ENCODE data around the gene ZSCAN5C.
A peak's percentile ranks its signal among the peaks of the same experiment; 100 is the strongest.
"Not testable (repeated sequence)": the region's sequence is repeated elsewhere in the genome, so short reads cannot be mapped to it uniquely, and the experiment has no call there.

Gene ZSCAN5C

GRCh38 chr19:56193981-56194640 is 8.0 kb upstream of the ZSCAN5C start:
- DNase-seq, result no peak

DNA sequence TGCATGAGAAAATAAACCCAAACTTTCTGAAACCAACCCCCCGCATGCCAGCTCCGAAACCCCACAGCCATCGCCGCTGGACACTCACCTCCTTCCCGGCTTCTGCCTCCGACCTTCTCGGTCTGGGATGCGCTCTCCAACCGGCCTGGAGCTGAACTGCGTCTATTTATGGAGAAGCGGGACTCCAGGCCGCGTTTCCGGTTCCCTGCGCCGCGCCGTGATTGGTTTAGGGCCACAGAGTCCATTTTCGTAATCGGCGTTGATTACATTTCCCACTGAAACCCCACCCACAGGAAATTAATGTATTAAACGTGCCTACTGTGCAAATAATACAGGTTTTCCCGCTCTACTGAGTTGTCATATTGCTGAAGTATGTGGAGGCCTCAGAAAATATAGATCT is 4.4 kb upstream of the ZSCAN5C start, which contains the start of gene ZSCAN5B:
TSS of gene ZSCAN5B (minus strand) at position 138 of the 400 bp plus-strand sequence. CDS start 4,731 bp downstream, outside the sequence.
- DNase-seq, result not testable (repeated sequence)

GRCh38 chr19:56199687-56200086 is 2.4 kb upstream of the ZSCAN5C start:
- DNase-seq, result no peak

DNA sequence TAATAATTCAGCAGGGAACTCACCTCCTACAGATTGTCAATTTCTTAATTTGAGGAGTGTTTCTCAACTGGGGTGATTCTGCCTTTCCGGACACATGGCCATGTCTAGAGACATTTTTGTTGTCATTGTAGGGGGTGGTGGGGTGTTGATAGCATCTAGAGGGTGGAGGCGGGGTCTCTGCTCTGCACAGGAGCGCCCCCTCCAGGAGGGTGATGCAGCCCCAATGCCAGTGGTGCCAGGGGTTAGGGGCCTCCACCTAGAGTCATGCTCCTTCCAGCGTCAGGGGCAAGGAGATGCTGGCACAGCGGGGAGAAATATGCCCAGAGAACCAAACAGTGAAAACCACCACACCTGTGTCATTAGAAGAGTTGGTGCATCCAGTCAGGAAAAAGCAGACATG is 5.5 kb downstream of the ZSCAN5C start:
- not testable (repeated sequence) for DNase-seq

- DNase-seq, result no peak
Observed at GRCh38 chr19:56209091-56209490, 7.0 kb downstream of the ZSCAN5C start.

DNA sequence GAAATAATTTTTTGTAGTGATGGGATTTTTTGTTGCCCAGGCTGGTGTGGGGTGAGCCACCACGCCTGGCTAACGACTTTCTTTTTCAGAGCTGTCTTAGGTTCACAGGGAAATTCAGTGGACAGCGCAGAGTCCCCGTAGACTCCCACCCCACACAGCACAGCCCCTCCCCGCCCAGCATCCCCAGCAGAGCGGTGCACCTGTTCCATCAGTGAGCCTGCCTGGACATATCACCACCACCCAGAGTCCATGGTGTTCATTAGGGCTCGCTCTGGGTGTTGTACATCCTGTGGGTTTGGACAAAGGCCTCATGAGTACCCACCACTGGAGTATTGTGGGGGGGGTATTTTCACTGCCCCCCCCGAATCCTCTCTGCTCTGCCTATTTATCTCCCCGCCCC is 8.0 kb downstream of the ZSCAN5C start:
- not testable (repeated sequence) for DNase-seq

DNA sequence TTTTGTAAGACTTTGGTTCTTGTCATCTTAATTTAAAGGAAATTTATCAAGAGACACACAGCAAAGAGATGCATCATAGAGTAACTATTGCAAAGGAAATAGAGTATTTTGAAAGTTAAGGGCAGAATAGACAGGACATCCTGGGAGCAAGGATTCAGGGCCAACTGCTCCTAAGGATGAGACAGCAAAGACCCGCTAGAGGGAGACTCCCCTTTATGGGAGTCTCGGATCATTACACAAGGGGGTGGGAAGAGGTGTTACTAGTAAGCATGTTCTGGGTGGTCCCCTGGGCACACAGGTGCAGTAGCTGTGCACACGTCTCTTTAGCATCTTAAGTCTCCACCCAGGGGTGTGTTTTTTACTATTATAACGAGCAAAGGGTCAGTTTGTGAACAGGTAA is 9.6 kb downstream of the ZSCAN5C start:
- no peak for DNase-seq

DNA sequence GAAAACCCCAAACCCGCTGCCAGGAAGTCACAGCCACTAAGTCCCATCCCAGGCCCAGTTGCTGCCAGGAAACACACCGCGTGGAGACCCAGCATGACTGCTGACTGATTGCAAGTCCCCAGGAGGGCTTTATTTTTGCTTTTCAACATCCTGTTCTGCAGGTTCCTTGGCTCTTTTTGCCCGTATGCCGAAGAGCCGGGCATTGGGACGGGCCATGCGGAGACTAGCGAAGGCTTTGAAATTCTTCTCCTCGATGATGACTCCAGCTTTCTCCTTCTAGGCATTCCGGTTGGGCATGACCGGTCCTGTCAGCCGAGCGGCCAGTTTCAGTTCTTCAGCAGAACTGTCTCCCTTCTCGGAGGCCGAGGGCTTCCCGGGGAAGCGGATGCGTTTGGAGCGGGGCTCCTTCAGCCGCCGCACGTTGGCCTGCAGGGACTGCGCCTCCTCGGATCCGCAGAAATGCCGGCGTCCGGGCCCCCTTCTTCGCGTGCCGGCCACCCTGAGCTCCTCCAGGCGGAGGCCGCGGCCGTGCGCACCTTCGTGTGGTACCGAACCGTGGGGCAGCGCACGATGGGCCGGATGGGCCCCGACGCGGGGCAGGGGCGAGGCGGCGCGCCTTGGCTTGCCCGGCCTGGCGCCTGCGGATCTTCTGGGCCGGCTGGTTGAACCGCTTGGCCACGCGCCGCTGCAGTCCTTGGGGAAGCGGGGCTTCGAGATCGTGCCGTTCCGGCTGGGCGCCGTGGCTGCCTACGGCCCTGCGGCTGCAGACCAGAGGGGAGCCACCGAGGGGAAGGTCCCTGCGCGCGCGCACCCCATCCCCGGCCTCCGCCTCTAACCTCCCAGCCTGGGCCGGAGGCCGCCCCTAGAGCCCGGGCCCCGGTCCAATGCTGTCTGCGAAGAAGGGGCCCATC is 15.2 kb downstream of the ZSCAN5C start:
- no peak for DNase-seq

DNA sequence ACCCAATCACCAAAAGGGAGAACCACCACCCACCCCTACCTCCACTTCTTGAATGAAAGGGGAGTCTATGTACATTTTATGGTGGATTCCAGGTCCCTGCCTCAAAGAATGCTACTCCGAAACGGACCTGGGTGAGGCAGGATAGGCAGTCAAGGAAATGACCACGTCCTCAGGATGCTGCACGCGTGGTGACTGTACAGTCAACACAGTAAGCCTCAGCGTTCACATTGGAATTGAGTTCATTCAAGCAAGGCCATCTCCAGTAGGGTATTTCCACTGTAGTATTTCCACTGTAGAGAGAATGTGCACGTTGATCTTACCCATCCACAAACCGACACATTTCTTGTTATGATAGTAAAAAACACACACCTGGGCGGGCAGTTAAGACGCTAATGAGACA is 16.9 kb downstream of the ZSCAN5C start:
- DNase-seq, result no peak

DNA sequence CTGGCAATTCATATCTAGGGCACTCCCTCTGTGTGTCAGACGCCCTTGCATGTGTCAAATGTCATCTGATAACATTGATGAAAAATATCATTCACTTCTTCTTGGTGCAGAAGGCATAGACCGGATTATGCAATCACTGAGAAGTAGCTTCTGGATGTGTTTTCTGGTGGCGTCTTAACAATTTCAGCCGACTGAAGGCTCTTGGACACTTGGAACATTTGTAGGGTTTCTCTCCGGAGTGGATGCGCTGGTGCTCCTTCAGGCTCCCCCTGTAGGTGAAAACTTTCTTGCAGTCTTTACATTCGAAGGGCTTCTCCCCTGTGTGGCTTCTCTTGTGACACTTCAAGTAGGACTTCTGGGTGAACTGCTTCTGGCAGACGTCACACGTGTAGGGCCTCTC is 19.4 kb downstream of the ZSCAN5C start:
- not testable (repeated sequence) for DNase-seq

- no peak for DNase-seq
Observed at GRCh38 chr19:56221851-56222250, 19.8 kb downstream of the ZSCAN5C start.

DNA sequence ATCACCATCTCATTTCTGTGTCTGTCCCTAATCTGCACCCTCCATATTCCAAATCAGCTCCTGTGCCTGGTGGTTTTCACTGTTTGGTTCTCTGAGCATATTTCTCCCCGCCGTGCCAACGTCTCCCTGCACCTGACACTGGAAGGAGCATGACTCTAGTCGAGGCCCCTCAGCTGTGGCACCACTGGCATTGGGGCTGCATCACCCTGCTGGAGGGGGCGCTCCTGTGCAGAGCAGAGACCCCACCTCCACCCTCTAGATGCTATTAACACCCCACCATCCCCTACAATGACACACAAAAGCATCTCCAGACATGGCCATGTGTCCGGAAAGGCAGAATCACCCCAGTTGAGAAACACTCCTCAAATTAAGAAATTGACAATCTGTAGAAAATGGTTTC is 20.8 kb downstream of the ZSCAN5C start:
- no peak for DNase-seq

- no peak for DNase-seq
Observed at GRCh38 chr19:56223481-56223880, 21.4 kb downstream of the ZSCAN5C start.

- no peak for DNase-seq
Observed at GRCh38 chr19:56245121-56245740, 43.2 kb downstream of the ZSCAN5C start.

DNA sequence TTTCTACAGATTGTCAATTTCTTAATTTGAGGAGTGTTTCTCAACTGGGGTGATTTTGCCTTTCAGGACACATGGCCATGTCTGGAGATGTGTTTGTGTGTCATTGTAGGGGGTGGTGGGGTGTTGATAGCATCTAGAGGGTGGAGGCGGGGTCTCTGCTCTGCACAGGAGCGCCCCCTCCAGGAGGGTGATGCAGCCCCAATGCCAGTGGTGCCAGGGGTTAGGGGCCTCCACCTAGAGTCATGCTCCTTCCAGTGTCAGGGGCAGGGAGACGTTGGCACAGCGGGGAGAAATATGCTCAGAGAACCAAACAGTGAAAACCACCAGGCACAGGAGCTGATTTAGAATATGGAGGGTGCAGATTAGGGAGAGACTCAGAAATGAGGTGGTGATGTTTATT is 43.7 kb downstream of the ZSCAN5C start:
- not testable (repeated sequence) for DNase-seq

DNA sequence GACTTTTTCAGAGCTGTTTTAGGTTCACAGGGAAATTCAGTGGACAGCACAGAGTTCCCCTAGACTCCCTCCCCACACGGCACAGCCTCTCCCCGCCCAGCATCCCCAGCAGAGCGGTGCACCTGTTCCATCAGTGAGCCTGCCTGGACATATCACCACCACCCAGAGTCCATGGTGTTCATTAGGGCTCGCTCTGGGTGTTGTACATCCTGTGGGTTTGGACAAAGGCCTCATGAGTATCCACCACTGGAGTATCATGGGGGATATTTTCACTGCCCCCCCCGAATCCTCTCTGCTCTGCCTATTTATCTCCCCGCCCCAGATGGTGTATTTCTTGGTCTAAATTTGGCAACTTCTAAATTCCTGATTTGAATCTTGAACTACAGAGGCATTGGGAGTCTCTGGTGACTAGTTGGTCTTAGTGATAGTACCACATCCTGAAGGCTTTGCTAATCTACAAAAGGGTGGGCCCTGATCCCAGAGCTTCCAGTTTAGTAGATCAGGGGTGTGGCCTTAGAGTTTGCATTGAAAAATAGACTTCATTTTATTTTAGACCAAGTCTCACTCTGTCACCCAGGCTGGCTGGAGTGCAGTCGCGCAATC is 46.8 kb downstream of the ZSCAN5C start:
- DNase-seq, result not testable (repeated sequence)

DNA sequence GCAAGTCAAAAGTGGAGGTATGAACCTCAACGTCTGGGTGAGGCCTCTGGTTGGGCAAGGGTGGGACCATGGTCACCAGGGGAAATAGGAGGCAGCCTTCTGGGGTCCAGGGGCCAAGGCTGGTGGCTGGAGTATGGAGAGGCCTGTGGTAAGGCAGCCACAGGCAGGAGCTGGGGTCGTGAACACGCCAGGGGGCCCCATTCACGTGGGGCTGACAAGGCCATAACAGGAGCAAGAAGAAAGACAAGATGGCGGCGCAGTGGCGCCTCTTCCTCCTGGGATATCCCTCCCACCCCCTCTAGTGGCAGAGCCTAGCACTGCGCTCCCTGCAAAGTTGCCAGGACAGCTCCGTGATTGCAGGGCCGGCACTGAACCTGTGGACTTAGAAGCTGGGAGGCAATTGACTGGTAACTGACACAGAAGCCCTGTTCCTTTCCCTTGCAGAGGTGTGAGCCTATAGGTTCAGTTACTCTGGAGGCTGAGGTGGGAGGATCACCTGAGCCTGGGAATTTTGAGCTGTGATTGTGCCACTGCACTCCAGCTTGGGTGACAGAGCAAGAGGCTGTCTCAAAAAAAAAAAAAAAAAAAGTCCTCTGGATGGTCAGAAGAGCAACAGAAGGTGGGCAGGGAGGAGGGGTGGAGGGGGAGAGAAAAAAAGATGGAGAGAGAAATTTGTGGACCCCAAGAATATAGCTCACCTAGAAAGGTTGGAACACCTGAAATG is 50.8 kb downstream of the ZSCAN5C start:
- DNase-seq, result peak; percentile 28

- DNase-seq, result peak; percentile 83
Observed at GRCh38 chr19:56253737-56254136, 51.7 kb downstream of the ZSCAN5C start.

- DNase-seq, result no peak
Observed at GRCh38 chr19:56258272-56258671, 56.2 kb downstream of the ZSCAN5C start.
